HepG2 (cell line): ENCODE results near the gene PTPRM. TPM values are rescaled to one million over a fixed set of nuclear protein-coding genes. Genes with fewer than 3 reads are reported as not detected.

Experiments used
- CCAR2 ChIP-seq: fragments of 200-400 bp; formaldehyde crosslinking; optimal IDR thresholded peaks from 2 replicates; pipeline ENCODE3; 2018; ENCODE audit warnings: low read depth, mild to moderate bottlenecking, low read length, moderate library complexity
- FOXA3 ChIP-seq: IDR thresholded peaks from 2 replicates; pipeline ENCODE4 v1.6.1; 2016; ENCODE audit warnings: missing genetic modification reagents, missing compliant biosample characterization
- FOXM1 ChIP-seq: sonication (generic); formaldehyde crosslinking; IDR thresholded peaks from 2 replicates; pipeline ENCODE4 v1.5.0; 2020; ENCODE audit warnings: missing genetic modification reagents
- LCORL ChIP-seq, 2 experiments: fragments of 450-650 bp in 1 of 2; sonication (generic) in 1 of 2; formaldehyde crosslinking in 1 of 2; IDR thresholded peaks; 2 replicates each; pipeline versions ENCODE4 v1.5.0 to v1.6.1; 2017 to 2020; ENCODE audit warnings: antibody characterized with exemption in 1 of 2, missing genetic modification reagents in 1 of 2
- MED8 ChIP-seq: sonication (generic); formaldehyde crosslinking; IDR thresholded peaks from 2 replicates; pipeline ENCODE4 v1.8.1; 2023; ENCODE audit warnings: mild to moderate bottlenecking, missing genetic modification reagents; ENCODE audit not compliant: insufficient replicate concordance
- THRA ChIP-seq: sonication (generic); formaldehyde crosslinking; IDR thresholded peaks from 2 replicates; pipeline ENCODE4 v1.4.0; 2020; ENCODE audit warnings: missing genetic modification reagents, borderline replicate concordance
- ZBTB42 ChIP-seq: sonication (generic); formaldehyde crosslinking; IDR thresholded peaks from 2 replicates; pipeline ENCODE4 v1.5.0; 2020; ENCODE audit warnings: mild to moderate bottlenecking, missing genetic modification reagents
- ZFP36L1 ChIP-seq: sonication (generic); formaldehyde crosslinking; IDR thresholded peaks from 2 replicates; pipeline ENCODE4 v1.8.0; 2022; ENCODE audit warnings: mild to moderate bottlenecking, missing genetic modification reagents, moderate library complexity
- ZNF432 ChIP-seq: sonication (generic); formaldehyde crosslinking; IDR thresholded peaks from 2 replicates; pipeline ENCODE4 v1.5.0; 2020; ENCODE audit warnings: missing genetic modification reagents, mild to moderate bottlenecking, borderline replicate concordance
- ZNF501 ChIP-seq: sonication (generic); formaldehyde crosslinking; IDR thresholded peaks from 2 replicates; pipeline ENCODE4 v1.5.1; 2020; ENCODE audit warnings: mild to moderate bottlenecking, moderate library complexity, missing genetic modification reagents
- polyA plus RNA-seq, 8 experiments: library from polyadenylated mRNA; depleted of rRNA in 3 of 8; stranded (reverse) in 7 of 8; unstranded in 1 of 8; fragments of >200 nt; fragmentation: Illumina TruSeq in 4 of 8; extraction: Trizol in 4 of 8; gene quantifications; 2 replicates each; pipeline versions ENCODE4 v1.2.1 to v1.2.3, GENCODE V29; 2011 to 2016; ENCODE audit warnings: low read depth in 4 of 8, missing spikeins in 1 of 8, mixed read lengths in 1 of 8; ENCODE audit not compliant: insufficient read depth in 1 of 8
- total RNA-seq, 5 experiments: library from RNA; depleted of rRNA; stranded (reverse); fragments of >200 nt; fragmentation: Illumina TruSeq; extraction: Trizol; gene quantifications; 2 replicates each; pipeline ENCODE4 v1.2.3, GENCODE V29; 2016; ENCODE audit warnings: low read depth in 1 of 5
- TF ChIP-seq, protein P1 (sequence below), 2 experiments: fragments of 450-650 bp in 1 of 2; sonication (generic) in 1 of 2; formaldehyde crosslinking; IDR thresholded peaks; 2 replicates each; pipeline versions ENCODE4 v1.5.0 to v1.8.0; 2020 to 2022; ENCODE audit warnings: mild to moderate bottlenecking in 1 of 2, missing genetic modification reagents in 1 of 2
- TF ChIP-seq, protein P2 (sequence below), 2 experiments: sonication (generic) in 1 of 2; formaldehyde crosslinking in 1 of 2; IDR thresholded peaks; 2 replicates each; pipeline versions ENCODE4 v1.6.1 to v1.9.0; 2014 to 2022; ENCODE audit warnings: antibody characterized with exemption in 1 of 2, borderline replicate concordance in 1 of 2, inconsistent platforms in 1 of 2, low read depth in 1 of 2, missing genetic modification reagents in 1 of 2

PTPRM gene
- total and polyA plus RNA-seq, 2 of the 13 experiments (the other 11 are each of a cell fraction or from before 2014, with no cell fraction given): 12.6 to 108 TPM

DNA sequence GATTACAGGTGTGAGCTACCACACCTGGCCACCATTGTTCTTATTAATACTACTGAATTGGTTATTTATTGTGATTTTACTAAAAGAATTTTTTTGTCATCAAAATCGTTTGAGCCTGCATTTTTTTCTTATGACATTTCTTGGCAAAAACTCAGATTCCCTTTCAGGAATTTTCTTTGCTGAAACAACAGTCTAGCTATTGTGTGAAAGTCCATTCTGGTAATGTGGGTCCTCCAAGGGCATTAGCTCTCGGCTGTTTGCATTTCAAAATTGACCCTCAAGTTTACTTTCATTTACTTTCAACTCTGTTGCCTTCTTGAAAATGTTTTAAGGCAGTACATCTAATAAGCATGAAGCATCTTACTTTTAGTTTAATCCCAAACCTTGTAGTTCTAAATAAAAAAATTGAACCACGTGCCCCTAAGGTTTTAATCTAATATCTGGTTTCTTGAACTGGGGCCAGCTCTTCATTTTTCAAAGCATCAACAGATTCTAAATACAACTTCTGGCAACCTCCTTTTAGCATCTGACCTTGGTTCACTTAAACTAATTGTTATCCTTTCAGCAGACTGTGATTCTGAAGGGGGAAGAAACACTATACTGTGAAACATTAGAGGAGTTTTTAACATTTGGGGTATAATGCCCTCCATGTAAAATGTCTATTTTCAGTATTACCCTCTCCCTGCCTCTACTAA, 716.9 kb downstream of the PTPRM start (continued):
- TF ChIP-seq ZNF432: no peak
- TF ChIP-seq ZBTB42: no peak
- TF ChIP-seq ZFP36L1 (CRISPR knock-in tag): no peak
- TF ChIP-seq, protein P1, sequence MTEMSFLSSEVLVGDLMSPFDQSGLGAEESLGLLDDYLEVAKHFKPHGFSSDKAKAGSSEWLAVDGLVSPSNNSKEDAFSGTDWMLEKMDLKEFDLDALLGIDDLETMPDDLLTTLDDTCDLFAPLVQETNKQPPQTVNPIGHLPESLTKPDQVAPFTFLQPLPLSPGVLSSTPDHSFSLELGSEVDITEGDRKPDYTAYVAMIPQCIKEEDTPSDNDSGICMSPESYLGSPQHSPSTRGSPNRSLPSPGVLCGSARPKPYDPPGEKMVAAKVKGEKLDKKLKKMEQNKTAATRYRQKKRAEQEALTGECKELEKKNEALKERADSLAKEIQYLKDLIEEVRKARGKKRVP (CRISPR knock-in tag; IDR thresholded peaks at IDR 0.05): no peak
- TF ChIP-seq FOXM1: no peak
- peak; percentile 40; the same call in 1 of the 2 replicates for TF ChIP-seq FOXA3 (CRISPR knock-in tag)
- TF ChIP-seq MED8 (CRISPR knock-in tag): no peak
- TF ChIP-seq, protein P2, sequence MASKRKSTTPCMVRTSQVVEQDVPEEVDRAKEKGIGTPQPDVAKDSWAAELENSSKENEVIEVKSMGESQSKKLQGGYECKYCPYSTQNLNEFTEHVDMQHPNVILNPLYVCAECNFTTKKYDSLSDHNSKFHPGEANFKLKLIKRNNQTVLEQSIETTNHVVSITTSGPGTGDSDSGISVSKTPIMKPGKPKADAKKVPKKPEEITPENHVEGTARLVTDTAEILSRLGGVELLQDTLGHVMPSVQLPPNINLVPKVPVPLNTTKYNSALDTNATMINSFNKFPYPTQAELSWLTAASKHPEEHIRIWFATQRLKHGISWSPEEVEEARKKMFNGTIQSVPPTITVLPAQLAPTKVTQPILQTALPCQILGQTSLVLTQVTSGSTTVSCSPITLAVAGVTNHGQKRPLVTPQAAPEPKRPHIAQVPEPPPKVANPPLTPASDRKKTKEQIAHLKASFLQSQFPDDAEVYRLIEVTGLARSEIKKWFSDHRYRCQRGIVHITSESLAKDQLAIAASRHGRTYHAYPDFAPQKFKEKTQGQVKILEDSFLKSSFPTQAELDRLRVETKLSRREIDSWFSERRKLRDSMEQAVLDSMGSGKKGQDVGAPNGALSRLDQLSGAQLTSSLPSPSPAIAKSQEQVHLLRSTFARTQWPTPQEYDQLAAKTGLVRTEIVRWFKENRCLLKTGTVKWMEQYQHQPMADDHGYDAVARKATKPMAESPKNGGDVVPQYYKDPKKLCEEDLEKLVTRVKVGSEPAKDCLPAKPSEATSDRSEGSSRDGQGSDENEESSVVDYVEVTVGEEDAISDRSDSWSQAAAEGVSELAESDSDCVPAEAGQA (IDR thresholded peaks at IDR 0.05; ENCODE audit: low read depth): no peak
- TF ChIP-seq, protein P2 (CRISPR knock-in tag; IDR thresholded peaks at IDR 0.05; ENCODE audit: borderline replicate concordance): no peak
- peak; percentile 53; the same call in 1 of the 2 replicates for TF ChIP-seq THRA (CRISPR knock-in tag)
- TF ChIP-seq CCAR2: no peak
- TF ChIP-seq LCORL (IDR thresholded peaks at IDR 0.05): no peak
- no peak for TF ChIP-seq LCORL (CRISPR knock-in tag; IDR thresholded peaks at IDR 0.05)
- TF ChIP-seq ZNF501: no peak
